ENCODE results near the gene IGF2.

IGF2 gene

GRCh38 chr11:2158296-2158737 is 19.1 kb upstream of the IGF2 start:
- TF ChIP-seq, protein P1, sequence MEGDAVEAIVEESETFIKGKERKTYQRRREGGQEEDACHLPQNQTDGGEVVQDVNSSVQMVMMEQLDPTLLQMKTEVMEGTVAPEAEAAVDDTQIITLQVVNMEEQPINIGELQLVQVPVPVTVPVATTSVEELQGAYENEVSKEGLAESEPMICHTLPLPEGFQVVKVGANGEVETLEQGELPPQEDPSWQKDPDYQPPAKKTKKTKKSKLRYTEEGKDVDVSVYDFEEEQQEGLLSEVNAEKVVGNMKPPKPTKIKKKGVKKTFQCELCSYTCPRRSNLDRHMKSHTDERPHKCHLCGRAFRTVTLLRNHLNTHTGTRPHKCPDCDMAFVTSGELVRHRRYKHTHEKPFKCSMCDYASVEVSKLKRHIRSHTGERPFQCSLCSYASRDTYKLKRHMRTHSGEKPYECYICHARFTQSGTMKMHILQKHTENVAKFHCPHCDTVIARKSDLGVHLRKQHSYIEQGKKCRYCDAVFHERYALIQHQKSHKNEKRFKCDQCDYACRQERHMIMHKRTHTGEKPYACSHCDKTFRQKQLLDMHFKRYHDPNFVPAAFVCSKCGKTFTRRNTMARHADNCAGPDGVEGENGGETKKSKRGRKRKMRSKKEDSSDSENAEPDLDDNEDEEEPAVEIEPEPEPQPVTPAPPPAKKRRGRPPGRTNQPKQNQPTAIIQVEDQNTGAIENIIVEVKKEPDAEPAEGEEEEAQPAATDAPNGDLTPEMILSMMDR (IDR thresholded peaks at IDR 0.05; ENCODE audit: low read depth, low read length): no peak
- no peak overlapping the region for H3K4me3 ChIP-seq (ENCODE audit: low read depth, low read length)

- TF ChIP-seq, protein P1 (IDR thresholded peaks at IDR 0.05; ENCODE audit: low read depth, low read length): no peak
- no peak overlapping the region for H3K4me3 ChIP-seq (ENCODE audit: low read depth, low read length)
Observed at GRCh38 chr11:2157294-2158040, 18.3 kb upstream of the IGF2 start.

DNA sequence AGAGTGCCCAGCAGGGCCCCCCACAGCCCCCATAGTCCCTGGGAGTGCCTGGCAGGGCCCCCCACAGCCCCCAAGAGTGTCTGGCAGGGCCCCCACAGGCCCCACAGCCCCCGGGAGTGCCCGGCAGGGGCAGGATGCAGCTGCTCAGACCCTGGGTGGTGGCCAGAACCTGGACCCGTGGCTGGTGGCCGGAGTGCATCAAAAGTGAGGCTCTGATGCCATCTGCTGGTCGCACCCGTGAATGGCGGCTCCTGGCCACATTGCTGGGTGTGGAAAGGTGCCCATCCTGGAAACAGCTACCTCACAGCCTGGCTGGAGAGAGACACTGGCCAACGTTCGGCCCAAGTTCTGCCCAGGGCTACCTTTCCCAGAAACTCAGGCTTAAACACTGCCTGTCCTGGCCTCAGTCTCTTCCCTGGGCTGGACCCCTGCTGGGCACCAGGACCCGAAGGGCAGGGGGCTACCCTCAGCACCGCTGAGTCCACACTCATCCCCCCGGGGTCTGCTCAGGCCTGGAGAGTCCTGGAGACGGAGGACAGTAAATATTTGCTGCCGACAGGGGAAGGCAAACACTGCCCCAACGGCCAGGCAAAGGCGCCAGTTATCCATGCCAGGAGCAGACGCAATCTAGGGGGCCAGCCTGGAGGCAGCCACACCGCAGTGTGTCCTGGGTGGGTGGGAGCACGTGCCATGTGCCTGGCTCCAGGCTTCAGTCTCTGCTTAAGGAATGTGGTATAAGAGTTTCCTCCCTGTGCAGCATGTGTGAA is 17.4 kb upstream of the IGF2 start:
- TF ChIP-seq, protein P1 (IDR thresholded peaks at IDR 0.05; ENCODE audit: low read depth, low read length): peak; percentile 74
- H3K4me3 ChIP-seq (ENCODE audit: low read depth, low read length): no peak overlapping the region

DNA sequence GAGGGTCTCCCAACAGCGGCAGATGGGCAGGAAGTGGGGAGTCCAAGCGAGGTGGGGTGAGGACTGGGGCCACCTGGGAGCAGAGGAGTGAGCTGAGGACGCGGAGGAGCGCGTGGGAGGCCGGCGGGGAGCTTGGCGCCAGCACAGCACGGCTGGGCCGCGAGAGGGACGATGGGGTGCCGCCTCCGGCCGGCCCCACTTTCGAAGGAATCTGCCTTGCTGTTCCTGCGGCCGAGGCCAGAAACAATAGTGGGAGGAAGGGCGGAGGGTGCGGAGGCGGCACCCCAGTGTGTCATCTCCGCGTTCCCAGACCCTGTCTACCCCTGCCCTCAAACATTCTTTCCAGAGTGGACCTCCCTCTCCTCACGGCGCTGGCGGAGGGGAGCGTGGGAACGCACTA is 16.3 kb upstream of the IGF2 start:
- TF ChIP-seq, protein P1 (IDR thresholded peaks at IDR 0.05; ENCODE audit: low read depth, low read length): no peak
- no peak overlapping the region for H3K4me3 ChIP-seq (ENCODE audit: low read depth, low read length)

DNA sequence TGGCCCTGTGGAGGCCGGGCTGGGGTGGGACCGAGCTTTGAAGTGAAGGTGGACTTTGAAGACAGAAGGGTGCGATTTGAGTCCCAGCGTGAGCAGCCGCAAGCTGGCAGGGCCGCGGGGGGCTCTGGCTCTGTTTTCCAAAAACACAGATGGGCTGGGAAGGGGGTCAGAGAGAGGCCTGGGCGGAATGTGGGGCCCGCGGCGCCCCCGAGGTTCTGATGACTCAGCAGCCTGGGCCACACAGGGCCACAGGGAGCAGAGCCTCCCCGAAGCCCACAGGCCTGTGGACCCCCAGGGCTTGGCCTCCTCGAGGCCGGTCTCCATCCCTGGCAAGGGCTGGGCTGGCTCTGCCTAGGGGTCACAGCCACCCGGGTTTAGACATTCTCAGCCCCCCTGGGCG is 15.7 kb upstream of the IGF2 start:
- TF ChIP-seq, protein P1 (IDR thresholded peaks at IDR 0.05; ENCODE audit: low read depth, low read length): no peak
- no peak overlapping the region for H3K4me3 ChIP-seq (ENCODE audit: low read depth, low read length)

DNA sequence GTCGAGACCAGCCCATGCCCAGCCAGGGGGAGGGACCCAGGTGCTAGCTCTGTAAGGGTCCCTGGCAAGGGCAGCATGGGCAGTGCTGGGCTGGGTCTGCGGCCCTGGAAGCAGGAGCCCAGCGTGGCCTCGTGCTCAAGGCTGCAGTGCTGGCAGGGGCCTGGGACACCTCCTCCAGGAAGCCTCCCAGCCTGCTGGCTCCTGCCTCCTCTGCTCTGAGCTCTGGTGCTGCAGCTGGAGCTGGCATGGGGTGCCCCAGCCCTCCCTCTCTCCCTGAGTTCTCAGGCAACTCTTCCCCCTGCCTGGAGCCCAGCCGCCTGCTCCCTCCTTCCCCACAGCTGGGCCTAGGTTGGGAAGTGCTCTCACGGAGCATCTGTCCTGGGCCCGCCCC is 15.0 kb upstream of the IGF2 start:
- TF ChIP-seq, protein P1 (IDR thresholded peaks at IDR 0.05; ENCODE audit: low read depth, low read length): no peak
- H3K4me3 ChIP-seq (ENCODE audit: low read depth, low read length): no peak overlapping the region

DNA sequence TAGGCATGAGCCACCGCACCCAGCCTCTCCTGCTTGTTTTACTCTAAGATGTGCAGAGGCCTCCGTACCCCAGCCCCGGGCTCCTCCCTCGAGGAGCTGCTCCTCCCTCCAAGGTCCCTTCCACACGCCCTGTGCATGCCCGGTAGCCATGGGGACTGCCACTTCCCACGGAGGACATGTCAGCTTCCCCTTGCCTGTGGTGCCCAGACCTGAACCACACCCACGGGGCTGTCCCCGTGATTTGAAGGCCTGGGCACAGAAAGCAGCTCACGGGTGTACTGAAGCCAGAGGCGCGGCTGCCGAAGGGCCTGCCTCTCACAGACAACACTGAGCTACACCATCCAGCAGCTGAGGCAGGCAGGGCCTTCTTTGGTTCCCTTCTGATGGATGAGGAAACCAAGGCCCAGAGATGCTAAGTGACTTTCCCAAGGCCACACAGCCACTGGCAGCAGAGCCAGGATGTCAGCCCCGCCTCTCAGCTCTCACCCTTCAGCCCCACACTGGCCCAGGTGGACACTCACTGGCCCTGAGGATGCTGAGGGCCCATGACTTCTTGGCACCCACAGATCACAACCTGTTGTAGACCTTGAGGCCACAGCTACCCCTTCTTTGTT is 14.5 kb upstream of the IGF2 start:
- TF ChIP-seq, protein P1 (IDR thresholded peaks at IDR 0.05; ENCODE audit: low read depth, low read length): no peak
- no peak overlapping the region for H3K4me3 ChIP-seq (ENCODE audit: low read depth, low read length)
